Mucosa of rectum (tissue), 2 donors: ENCODE results near the gene ZNF593OS.
A peak's percentile ranks its signal among the peaks of the same experiment; 100 is the strongest.

ENCODE experiments used
- H3K27ac ChIP-seq, 2 donors: one replicate each; pipeline ENCODE4 v1.7.0; 2013; ENCODE audit warnings: inconsistent platforms in 2 of 2, low read depth in 2 of 2, low read length in 2 of 2
- H3K27me3 ChIP-seq, 2 donors: one replicate each; pipeline ENCODE4 v1.7.0; 2013; ENCODE audit warnings: low read length in 2 of 2; ENCODE audit not compliant: control insufficient read depth in 2 of 2, insufficient read depth in 2 of 2
- H3K36me3 ChIP-seq, 2 donors: one replicate each; pipeline ENCODE4 v1.7.0; 2013; ENCODE audit warnings: low read length in 2 of 2; ENCODE audit not compliant: control insufficient read depth in 2 of 2, insufficient read depth in 2 of 2
- H3K4me1 ChIP-seq, 2 donors: one replicate each; pipeline ENCODE4 v1.7.0; 2013; ENCODE audit warnings: low read length in 2 of 2, mild to moderate bottlenecking in 1 of 2; ENCODE audit not compliant: control insufficient read depth in 2 of 2, insufficient read depth in 2 of 2
- H3K4me3 ChIP-seq, 2 donors: one replicate each; pipeline ENCODE4 v1.7.0; 2013; ENCODE audit warnings: low read length in 2 of 2
- H3K9ac ChIP-seq, 2 donors: one replicate each; pipeline ENCODE4 v1.7.0; 2013; ENCODE audit warnings: low read length in 2 of 2, low read depth in 1 of 2, mild to moderate bottlenecking in 1 of 2
- H3K9me3 ChIP-seq, 2 donors: one replicate each; pipeline ENCODE4 v1.7.0; 2013; ENCODE audit warnings: low read length in 2 of 2; ENCODE audit not compliant: control insufficient read depth in 2 of 2
- donor health status: healthy.
- donor health status: Normal muscosa, but diverticular disease.

Gene ZNF593OS

DNA sequence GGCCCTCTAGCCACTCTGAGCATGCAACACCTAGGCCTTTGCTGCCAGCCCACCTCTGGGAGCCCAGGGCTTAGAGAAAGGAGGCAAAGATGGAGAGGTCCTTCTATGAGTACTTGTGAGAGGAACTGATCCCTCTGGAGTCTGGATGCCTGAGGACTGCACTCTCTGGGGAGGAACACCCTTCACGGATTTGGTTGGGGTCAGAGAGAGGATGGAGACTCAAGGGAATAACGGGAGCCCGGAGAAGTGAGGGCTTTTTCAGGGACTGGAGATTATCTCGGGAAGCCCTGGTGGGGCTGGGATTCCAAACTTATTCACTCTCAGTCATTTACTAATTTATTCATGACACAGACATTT is 2.5 kb downstream of the ZNF593OS start:
- Histone ChIP-seq H3K4me3 (peak overlapping the region; percentile 84 to 94), H3K4me1 (peaks cover 10 to 11% of the 10 kb centered on the region in 2 donors), H3K9ac (peak overlapping the region in 1 of 2 donors; percentile 97), H3K27me3 (no peaks in the 10 kb centered on the region), H3K27ac (no peak overlapping the region), H3K9me3 (no peaks in the 10 kb centered on the region), H3K36me3 (peaks cover 0 to 5% of the 10 kb centered on the region in 2 donors)

DNA sequence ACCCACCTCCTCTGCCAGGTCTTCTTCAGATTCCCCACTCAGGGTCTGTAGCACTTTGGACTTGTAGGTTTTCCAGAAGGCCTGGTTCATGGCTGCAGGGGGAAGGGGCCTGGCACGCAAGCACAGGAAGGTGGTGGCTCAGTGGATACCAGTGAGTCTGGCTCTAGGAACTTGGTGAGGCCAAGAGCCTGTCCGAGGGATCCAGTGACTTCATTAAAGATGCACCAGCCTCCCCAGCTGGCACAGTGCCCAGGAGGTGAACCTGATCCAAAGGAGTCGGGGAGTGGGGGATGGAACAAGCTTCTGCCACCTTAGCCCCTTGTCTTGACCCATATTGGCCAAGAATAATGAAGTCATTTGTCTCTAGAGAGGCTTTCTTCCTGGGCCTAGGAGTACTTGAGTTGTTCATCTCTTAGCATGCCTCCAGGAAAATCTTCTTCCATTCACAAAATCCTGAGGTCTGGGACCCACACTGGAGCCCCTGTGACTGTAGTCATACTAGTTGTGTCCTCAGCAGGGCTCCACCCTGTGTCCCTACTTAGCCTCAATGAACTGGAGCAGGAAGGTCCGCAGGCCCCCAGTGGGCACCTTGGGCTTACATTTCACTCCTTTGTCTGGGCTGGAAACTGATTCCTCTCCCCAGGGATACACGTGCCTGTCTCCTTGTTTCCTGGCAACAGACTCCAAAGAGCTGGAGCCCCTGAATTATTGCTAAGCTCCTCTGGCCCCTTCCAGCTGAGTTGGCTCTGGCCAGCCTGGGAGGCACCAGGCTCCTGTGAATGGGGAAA is 3.0 kb downstream of the ZNF593OS start, which contains the start of gene C1orf232:
TSS of gene C1orf232 (minus strand) at position 554 of the 788 bp plus-strand sequence. CDS start at position 90, 464 bp downstream.
- Histone ChIP-seq H3K27me3 (peaks cover 0 to 3% of the 10 kb centered on the region in 2 donors), H3K4me3 (peak within 1 kb of the TSS; percentile 84 to 94), H3K36me3 (peaks cover 0 to 5% of the 10 kb centered on the region in 2 donors), H3K27ac (peak within 1 kb of the TSS; percentile 68 to 71), H3K9ac (peak within 1 kb of the TSS; percentile 84 to 97), H3K4me1 (peaks cover 13% of the 10 kb centered on the region in 2 donors), H3K9me3 (no peaks in the 10 kb centered on the region)

DNA sequence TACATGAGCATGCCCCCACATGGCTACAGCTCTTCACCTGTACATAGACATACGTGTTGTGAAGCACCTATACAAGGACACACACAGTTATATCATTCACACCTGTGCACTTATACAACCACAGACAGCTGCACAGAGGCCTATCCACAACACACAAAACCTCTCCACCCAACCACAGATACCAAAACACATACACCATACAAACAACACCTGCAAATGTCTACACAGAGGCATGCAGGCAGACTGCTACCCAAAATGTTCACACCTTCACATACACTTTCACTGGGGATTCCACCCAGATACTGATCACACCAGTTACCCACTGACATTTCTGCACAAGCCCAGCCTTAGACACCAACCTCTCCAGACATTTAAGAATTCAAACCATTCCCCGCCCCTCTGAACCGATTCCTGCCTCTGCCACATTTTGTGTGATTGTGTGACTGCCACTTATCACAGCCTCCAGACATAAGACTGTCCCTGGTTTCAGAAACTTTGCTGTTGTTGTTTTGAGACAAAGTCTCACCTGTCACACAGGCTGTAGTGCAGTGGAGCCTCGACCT is 4.8 kb downstream of the ZNF593OS start:
- Histone ChIP-seq H3K4me1 (peaks cover 13 to 17% of the 10 kb centered on the region in 2 donors), H3K36me3 (peaks cover 0 to 5% of the 10 kb centered on the region in 2 donors), H3K27ac (no peak overlapping the region), H3K4me3 (no peak overlapping the region), H3K9me3 (no peaks in the 10 kb centered on the region), H3K27me3 (peaks cover 4 to 12% of the 10 kb centered on the region in 2 donors), H3K9ac (no peak overlapping the region)

DNA sequence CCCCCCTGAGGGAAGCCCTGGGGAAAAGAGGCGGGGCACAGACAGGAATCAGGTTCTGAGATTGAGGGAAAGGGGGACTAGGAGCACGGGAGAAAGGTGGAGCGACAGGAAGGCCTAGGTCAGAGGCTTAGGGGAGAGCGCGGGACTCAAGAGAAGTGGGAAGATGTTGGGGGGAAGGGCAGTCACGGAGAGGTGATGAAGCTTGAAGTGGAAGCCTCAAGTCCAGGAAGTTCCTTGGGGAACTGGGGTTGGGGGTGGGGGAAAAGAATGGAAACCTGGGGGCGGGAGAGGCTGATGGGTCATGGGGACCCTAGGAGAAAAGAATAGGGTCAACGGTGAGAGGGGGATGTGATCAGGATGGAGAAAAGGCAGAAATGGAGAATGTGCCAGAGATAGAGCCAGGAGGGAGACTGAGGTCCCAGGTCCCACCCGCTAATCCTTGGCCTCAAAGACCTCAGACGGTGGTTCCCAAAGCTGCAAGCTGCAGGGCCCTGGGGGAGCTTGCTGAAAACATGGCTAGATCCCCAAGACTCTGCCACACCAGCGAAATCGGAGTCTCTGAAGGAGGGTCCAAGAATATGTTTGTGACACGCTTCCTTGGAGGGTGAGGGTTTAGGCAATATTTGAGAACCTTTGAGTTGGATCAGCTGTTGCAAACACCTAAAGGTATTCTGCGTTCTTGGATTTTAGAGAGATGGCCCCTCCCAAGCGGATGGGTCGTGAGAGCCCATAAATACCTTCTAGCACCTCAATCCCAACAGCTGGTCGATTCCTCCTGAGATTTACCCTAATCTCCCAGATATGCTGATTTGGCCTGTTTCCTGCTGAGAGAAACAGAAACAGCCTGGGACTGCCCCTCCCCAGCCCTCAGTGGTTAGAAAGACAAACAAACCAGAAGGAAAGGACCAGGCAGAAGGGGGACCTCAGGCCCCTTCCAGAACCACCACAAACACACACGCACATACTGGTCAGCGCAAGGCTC is 6.5 kb downstream of the ZNF593OS start:
- Histone ChIP-seq H3K9ac (no peak overlapping the region), H3K4me3 (no peak overlapping the region), H3K27ac (no peak overlapping the region)

DNA sequence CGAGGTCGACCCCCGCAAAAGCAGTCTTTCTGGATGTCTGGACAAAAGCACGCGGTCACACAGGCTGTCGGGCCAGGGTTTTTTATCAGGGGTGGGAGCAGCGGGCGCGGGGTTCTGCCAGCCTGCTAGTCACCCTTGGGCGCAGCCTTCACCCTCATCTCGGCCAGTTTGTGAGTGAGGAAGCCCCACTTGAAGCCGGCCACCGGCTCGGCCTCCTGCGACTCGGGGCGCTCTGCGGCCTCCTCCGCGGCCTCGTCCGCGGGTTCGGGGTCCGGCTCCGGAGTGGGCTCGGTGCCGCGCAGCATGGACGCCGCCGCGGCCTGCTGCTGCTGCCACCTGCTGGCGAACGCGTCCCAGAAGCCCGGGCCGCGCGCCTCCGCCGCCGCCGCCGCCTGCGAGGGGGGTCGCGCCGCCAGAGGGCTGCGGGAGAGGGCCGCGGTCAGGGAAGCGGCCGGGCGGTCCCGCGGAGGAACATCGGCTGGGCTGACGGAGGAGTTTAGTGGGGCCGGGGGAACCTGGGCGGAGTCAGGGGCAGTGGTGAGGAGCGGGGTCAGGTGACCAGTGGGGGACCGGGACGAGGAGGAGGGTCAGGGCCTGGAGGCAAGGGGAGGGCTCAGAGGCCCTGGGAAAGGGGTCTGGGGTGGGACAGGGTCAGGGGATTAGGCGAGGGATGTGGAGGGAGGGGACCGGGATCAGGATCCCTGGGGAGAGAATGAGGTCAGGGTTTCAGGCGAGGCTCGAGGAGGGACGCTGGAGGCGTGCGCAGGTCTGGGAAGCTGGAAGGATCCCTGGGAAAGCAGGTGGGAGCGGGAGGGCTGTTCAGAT is 7.4 kb downstream of the ZNF593OS start:
- peak overlapping the region; percentile 45 to 52 for H3K4me3 ChIP-seq
- peaks cover 8 to 13% of the 10 kb centered on the region in 2 donors for H3K4me1 ChIP-seq
- no peaks in the 10 kb centered on the region for H3K9me3 ChIP-seq
- peaks cover 11 to 18% of the 10 kb centered on the region in 2 donors for H3K27me3 ChIP-seq
- no peak overlapping the region for H3K27ac ChIP-seq
- H3K9ac ChIP-seq = peak overlapping the region in 1 of 2 donors; percentile 50
- no peaks in the 10 kb centered on the region for H3K36me3 ChIP-seq

More for the DNA sequence above, 6.5 kb downstream of the ZNF593OS start:
- Histone ChIP-seq H3K27me3 (peaks cover 11 to 18% of the 10 kb centered on the region in 2 donors), H3K36me3 (no peaks in the 10 kb centered on the region), H3K4me1 (peaks cover 12 to 13% of the 10 kb centered on the region in 2 donors), H3K9me3 (no peaks in the 10 kb centered on the region)

DNA sequence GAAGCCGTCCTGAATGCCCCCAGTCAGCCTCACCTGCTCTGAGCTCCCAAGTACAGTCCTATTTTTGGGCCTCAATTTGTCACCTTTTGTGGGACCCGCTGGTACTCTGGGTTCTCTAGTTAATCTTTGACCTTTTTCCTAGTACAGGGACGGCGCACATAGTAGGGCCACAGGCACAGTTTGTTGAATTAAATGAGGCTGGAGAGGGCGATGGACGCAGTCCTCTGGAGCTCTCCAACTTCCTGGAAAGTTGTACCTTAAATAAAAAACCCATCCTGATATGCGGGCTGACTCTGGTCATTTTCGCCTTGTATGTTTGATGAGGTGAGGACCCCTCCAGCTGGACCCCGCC is 8.0 kb downstream of the ZNF593OS start:
- Histone ChIP-seq H3K27me3 (peaks cover 11 to 18% of the 10 kb centered on the region in 2 donors), H3K9me3 (no peaks in the 10 kb centered on the region), H3K27ac (no peak overlapping the region), H3K4me1 (peaks cover 8 to 13% of the 10 kb centered on the region in 2 donors), H3K36me3 (no peaks in the 10 kb centered on the region), H3K4me3 (peak overlapping the region; percentile 45 to 52), H3K9ac (peak overlapping the region in 1 of 2 donors; percentile 50)

DNA sequence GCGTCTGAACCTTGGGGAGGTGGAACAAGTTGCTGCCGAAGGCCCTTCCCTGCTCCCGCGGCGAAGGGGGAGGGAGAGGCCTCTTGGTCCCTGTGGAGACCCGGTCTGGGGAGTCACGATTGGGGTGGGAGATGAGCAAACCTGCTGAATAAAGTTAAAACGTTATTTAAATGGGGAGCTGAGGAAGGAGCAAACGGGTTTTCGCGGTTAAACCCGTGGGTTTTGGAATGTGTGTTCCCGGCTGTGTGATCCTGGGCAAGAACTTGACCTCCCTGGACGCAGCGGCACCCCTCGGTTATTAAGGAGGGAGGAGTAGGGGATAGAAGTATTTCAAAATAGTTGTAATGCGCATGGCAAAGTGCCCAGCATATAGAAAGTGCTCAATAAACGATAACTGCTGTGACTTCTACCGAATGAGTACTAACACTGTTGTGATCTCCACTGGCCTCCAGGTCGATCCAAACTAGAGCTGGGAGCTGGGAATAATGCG is 9.4 kb downstream of the ZNF593OS start:
- Histone ChIP-seq H3K27me3 (peaks cover 15 to 20% of the 10 kb centered on the region in 2 donors), H3K36me3 (no peaks in the 10 kb centered on the region), H3K27ac (no peak overlapping the region), H3K9ac (no peak overlapping the region), H3K9me3 (no peaks in the 10 kb centered on the region), H3K4me3 (peak overlapping the region; percentile 17 to 38), H3K4me1 (peaks cover 8 to 13% of the 10 kb centered on the region in 2 donors)

DNA sequence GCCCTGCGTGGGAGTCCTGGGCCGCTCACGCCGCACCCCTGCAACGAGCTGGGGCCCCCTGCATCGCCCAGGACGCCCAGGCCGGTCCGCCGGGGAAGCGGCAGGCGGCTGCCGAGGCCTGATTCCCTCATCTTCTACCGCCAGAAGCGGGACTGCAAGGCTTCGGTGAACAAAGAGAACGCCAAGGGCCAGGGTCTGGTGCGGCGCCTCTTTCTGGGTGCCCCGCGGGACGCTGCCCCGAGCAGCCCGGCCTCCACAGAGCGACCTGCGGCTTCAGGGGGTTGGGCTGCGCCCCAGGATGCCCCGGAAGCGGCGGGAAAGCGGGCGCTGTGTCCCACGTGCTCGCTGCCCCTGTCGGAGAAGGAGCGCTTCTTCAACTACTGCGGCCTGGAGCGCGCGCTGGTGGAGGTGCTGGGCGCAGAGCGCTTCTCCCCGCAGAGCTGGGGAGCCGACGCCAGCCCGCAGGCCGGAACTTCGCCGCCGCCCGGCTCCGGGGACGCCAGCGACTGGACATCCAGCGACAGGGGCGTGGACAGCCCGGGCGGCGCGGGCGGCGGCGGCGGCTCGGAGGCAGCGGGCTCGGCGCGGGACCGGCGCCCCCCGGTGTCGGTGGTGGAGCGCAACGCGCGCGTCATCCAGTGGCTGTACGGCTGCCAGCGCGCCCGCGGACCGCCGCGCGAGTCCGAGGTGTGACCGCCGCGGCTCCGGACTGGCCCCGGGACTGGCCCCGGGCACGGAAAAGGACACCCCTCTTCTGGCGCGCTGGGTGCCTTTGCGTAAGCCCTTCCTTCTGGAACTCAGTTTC is 10.0 kb downstream of the ZNF593OS start:
- Histone ChIP-seq H3K27me3 (peaks cover 17 to 20% of the 10 kb centered on the region in 2 donors), H3K27ac (no peak overlapping the region), H3K9me3 (no peaks in the 10 kb centered on the region), H3K4me1 (peaks cover 8 to 13% of the 10 kb centered on the region in 2 donors), H3K4me3 (peak overlapping the region; percentile 38 to 44), H3K9ac (peak overlapping the region in 1 of 2 donors; percentile 51), H3K36me3 (no peaks in the 10 kb centered on the region)
